MCF 10A (cell line): ENCODE measurements around the gene TRIM63. TPM values are rescaled to one million over a fixed set of nuclear protein-coding genes. Genes with fewer than 3 reads are reported as not detected.
A peak's percentile ranks its signal among the peaks of the same experiment; 100 is the strongest.

Experiments used
- BruUV-seq: library from RNA; stranded (reverse); fragments of 400-500 nt; replicated peaks from 2 replicates; lab custom pipeline; 2021; lab: Mats Ljungman, UMichigan
- CTCF ChIA-PET: fragments of 300-600 bp; sonication (Branson Sonifier 250); formaldehyde crosslinking; extraction: SDS; loops from one replicate; lab custom pipeline; 2021; ENCODE audit warnings: antibody characterized with exemption, inconsistent platforms; lab: Yijun Ruan, JAX
- POLR2A ChIA-PET: fragments of 300-600, 350-650 bp; sonication (Branson Sonifier 250); formaldehyde crosslinking; extraction: SDS; loops from one replicate; lab custom pipeline; 2020; ENCODE audit warnings: antibody characterized with exemption, inconsistent platforms; lab: Yijun Ruan, JAX
- DNase-seq: peaks from one replicate; pipeline ENCODE4 v3.0.0-alpha.2; 2018; ENCODE audit not compliant: unreplicated experiment
- H3K27ac Mint-ChIP-seq: one replicate; pipeline ENCODE4 v1.8.0; 2022; ENCODE audit warnings: mild to moderate bottlenecking, low read depth, mixed read lengths; ENCODE audit not compliant: unreplicated experiment
- H3K27me3 Mint-ChIP-seq: one replicate; pipeline ENCODE4 v1.8.0; 2022; ENCODE audit warnings: mixed read lengths; ENCODE audit not compliant: insufficient read depth, unreplicated experiment
- H3K36me3 Mint-ChIP-seq: one replicate; pipeline ENCODE4 v1.8.0; 2022; ENCODE audit warnings: mild to moderate bottlenecking, moderate library complexity, mixed read lengths; ENCODE audit not compliant: insufficient read depth, unreplicated experiment
- H3K4me1 Mint-ChIP-seq: one replicate; pipeline ENCODE4 v1.8.0; 2022; ENCODE audit warnings: mixed read lengths; ENCODE audit not compliant: insufficient read depth, unreplicated experiment
- H3K4me3 Mint-ChIP-seq: one replicate; pipeline ENCODE4 v1.8.0; 2022; ENCODE audit warnings: mild to moderate bottlenecking, moderate library complexity, mixed read lengths; ENCODE audit not compliant: unreplicated experiment
- H3K9me3 Mint-ChIP-seq: one replicate; pipeline ENCODE4 v1.8.0; 2022; ENCODE audit warnings: mixed read lengths; ENCODE audit not compliant: unreplicated experiment
- CTCF ChIP-seq: fragments of 200-600 bp; IDR thresholded peaks from one replicate; pipeline ENCODE4 v1.8.0; 2022; ENCODE audit warnings: antibody characterized with exemption, mild to moderate bottlenecking; ENCODE audit not compliant: unreplicated experiment
- intact Hi-C: fragments of 100-400 bp; cut with micrococcal nuclease; formaldehyde crosslinking; loops from 2 replicates; pipeline ENCODE4 v1.14.1; 2022
- total RNA-seq: library from RNA; stranded (reverse); gene quantifications from 2 replicates; pipeline ENCODE4 v1.2.3, GENCODE V29; 2022

Gene TRIM63
- total RNA-seq, 1 experiment from 2014 or later, result not detected

- no peaks in the 10 kb centered on the region for H3K9me3 Mint-ChIP-seq
- CTCF ChIA-PET, result interaction anchor here (0.7 to 1.3 kb wide), 3 partner anchors 8 to 201 kb away, joined by 3 read pairs; partner anchors contain the start of gene CEP85
- BruUV-seq, result no TSS peak
- H3K4me3 Mint-ChIP-seq, result no peak overlapping the region
- DNase-seq, result no peak
- POLR2A ChIA-PET, result no interaction called here
- no peaks in the 10 kb centered on the region for H3K27me3 Mint-ChIP-seq
- no peaks in the 10 kb centered on the region for H3K36me3 Mint-ChIP-seq
- intact Hi-C loops, result no loop called here
- no peak overlapping the region for H3K27ac Mint-ChIP-seq
- peaks cover 11% of the 10 kb centered on the region for H3K4me1 Mint-ChIP-seq
- TF ChIP-seq CTCF, result no peak
Measured at GRCh38 chr1:26032656-26033357, 34.6 kb downstream of the TRIM63 start.

- Mint-ChIP-seq H3K27me3 (no peaks in the 10 kb centered on the region), H3K27ac (no peak overlapping the region), H3K4me3 (no peak overlapping the region), H3K9me3 (no peaks in the 10 kb centered on the region), H3K36me3 (no peaks in the 10 kb centered on the region), H3K4me1 (peaks cover 10% of the 10 kb centered on the region)
- intact Hi-C loops, result no loop called here
- CTCF ChIA-PET, result interaction anchor here (0.6 to 1.3 kb wide), 2 partner anchors 71 to 221 kb away, joined by 3 read pairs; no protein-coding TSS in a partner anchor
- no peak for TF ChIP-seq CTCF
- no TSS peak for BruUV-seq
- POLR2A ChIA-PET, result no interaction called here
- DNase-seq, result no peak
Measured at GRCh38 chr1:26031611-26032220, 35.7 kb downstream of the TRIM63 start.

- no TSS peak for BruUV-seq
- no peak for TF ChIP-seq CTCF
- no peak for DNase-seq
- Mint-ChIP-seq H3K4me3 (no peak overlapping the region), H3K4me1 (peaks cover 5% of the 10 kb centered on the region), H3K9me3 (no peaks in the 10 kb centered on the region), H3K36me3 (no peaks in the 10 kb centered on the region), H3K27me3 (no peaks in the 10 kb centered on the region), H3K27ac (no peak overlapping the region)
- intact Hi-C loops, result no loop called here
- ChIA-PET POLR2A (no interaction called here), CTCF (no interaction called here)
Measured at GRCh38 chr1:26031196-26031595, 36.2 kb downstream of the TRIM63 start.

DNA sequence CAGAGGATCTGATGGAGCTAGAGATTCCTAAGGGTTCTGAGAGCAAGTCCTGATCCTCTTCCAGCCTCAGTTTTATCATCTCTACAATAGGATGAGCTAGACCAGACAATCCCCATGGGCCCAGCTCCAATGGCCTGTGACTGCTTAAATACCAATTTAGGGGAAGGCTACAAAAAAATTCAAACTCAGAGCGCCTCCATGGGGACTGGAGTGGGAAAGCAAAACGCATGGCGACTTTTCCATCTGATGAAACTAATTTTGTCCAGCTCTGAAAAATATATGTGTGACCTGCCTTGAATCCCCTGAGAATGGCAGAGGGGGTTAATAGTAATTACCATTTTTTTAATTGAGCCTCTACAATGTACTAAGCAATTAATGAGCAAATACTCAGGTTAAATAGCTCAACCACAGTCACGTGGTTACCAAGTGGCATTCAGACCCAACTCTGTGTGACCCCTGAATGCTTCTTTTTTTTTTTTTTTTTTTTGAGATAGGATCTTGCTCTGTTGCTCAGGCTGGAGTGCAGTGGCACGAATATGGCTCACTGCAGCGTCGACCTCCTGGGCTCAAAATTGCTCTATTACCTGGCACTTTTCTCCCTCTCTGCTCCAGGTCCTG lies 37.5 kb downstream of the TRIM63 start:
- Mint-ChIP-seq H3K27me3 (no peaks in the 10 kb centered on the region), H3K9me3 (no peaks in the 10 kb centered on the region), H3K27ac (no peak overlapping the region), H3K4me1 (no peaks in the 10 kb centered on the region), H3K4me3 (no peak overlapping the region), H3K36me3 (no peaks in the 10 kb centered on the region)
- BruUV-seq, result no TSS peak
- DNase-seq, result peak; percentile 10
- ChIA-PET POLR2A (interaction anchor here (0.6 to 0.8 kb wide), 2 partner anchors 191 to 1460 kb away, joined by 3 read pairs; partner anchors contain the start of gene WASF2), CTCF (interaction anchor here (0.6 kb wide), 1 partner anchor 70 kb away, joined by 4 read pairs; no protein-coding TSS in a partner anchor)
- no peak for TF ChIP-seq CTCF
- intact Hi-C loops, result no loop called here
